Mesendoderm (in vitro differentiated cells): ENCODE data around the gene BAIAP2.

ENCODE experiments used
- DNase-seq: peaks from one replicate; pipeline ENCODE4 v3.0.0; 2013
- H2AK5ac ChIP-seq: 2 replicates; pipeline ENCODE4 v1.6.1; 2013; ENCODE audit warnings: low read length, inconsistent platforms
- H2BK120ac ChIP-seq: 2 replicates; pipeline ENCODE4 v1.6.1; 2013; ENCODE audit warnings: low read depth, mild to moderate bottlenecking, low read length, moderate library complexity, mixed read lengths
- H2BK15ac ChIP-seq: replicated peaks from 2 replicates; pipeline ENCODE4 v1.6.1; 2013; ENCODE audit warnings: low read depth, mild to moderate bottlenecking, moderate library complexity
- H2BK5ac ChIP-seq: 2 replicates; pipeline ENCODE4 v1.6.1; 2013; ENCODE audit warnings: low read length, inconsistent platforms
- H3K18ac ChIP-seq: 2 replicates; pipeline ENCODE4 v1.6.1; 2013; ENCODE audit warnings: mild to moderate bottlenecking, low read length, mixed read lengths
- H3K23ac ChIP-seq: one replicate; pipeline ENCODE4 v1.6.1; 2013; ENCODE audit warnings: low read length
- H3K27ac ChIP-seq: 2 replicates; pipeline ENCODE4 v1.5.1; 2013; ENCODE audit warnings: low read depth, mild to moderate bottlenecking, inconsistent platforms, low read length, moderate library complexity
- H3K27me3 ChIP-seq: 2 replicates; pipeline ENCODE4 v1.6.1; 2013; ENCODE audit warnings: low read length, control low read depth, mild to moderate bottlenecking, inconsistent platforms; ENCODE audit not compliant: insufficient read depth, poor library complexity
- H3K36me3 ChIP-seq: 2 replicates; pipeline ENCODE4 v1.6.1; 2013; ENCODE audit warnings: low read length, inconsistent platforms; ENCODE audit not compliant: control insufficient read depth, insufficient read depth
- H3K4ac ChIP-seq: one replicate; pipeline ENCODE4 v1.6.1; 2013; ENCODE audit warnings: low read depth, mild to moderate bottlenecking, low read length, moderate library complexity
- H3K4me1 ChIP-seq: 2 replicates; pipeline ENCODE4 v1.6.1; 2013; ENCODE audit warnings: low read depth, low read length, inconsistent platforms; ENCODE audit not compliant: control insufficient read depth
- H3K4me2 ChIP-seq: 2 replicates; pipeline ENCODE4 v1.6.1; 2013; ENCODE audit warnings: low read length
- H3K4me3 ChIP-seq: 2 replicates; pipeline ENCODE4 v1.5.1; 2013; ENCODE audit warnings: mild to moderate bottlenecking, low read length
- H3K56ac ChIP-seq: one replicate; pipeline ENCODE4 v1.6.1; 2013; ENCODE audit warnings: low read length
- H3K79me1 ChIP-seq: 2 replicates; pipeline ENCODE4 v1.6.1; 2013; ENCODE audit warnings: low read length, inconsistent platforms
- H3K79me2 ChIP-seq: 2 replicates; pipeline ENCODE4 v1.6.1; 2013; ENCODE audit warnings: mild to moderate bottlenecking, low read length; ENCODE audit not compliant: control insufficient read depth, insufficient read depth
- H3K9ac ChIP-seq: 2 replicates; pipeline ENCODE4 v1.6.1; 2013; ENCODE audit warnings: low read length, inconsistent platforms
- H4K5ac ChIP-seq: one replicate; pipeline ENCODE4 v1.6.1; 2013; ENCODE audit warnings: low read length
- H4K8ac ChIP-seq: one replicate; pipeline ENCODE4 v1.6.1; 2013; ENCODE audit warnings: low read depth, mild to moderate bottlenecking, control low read depth, low read length, moderate library complexity
- WGBS: extraction: QIAGEN DNeasy Blood & Tissue Kit; methylation state at CpG from one replicate; pipeline ENCODE4 v1.1.7; 2013; ENCODE audit warnings: low lambda C conversion rate, missing lambda C conversion rate; ENCODE audit not compliant: insufficient coverage; ENCODE audit errors: extremely low coverage; 5-methylcytosine and 5-hydroxymethylcytosine counted together

The BAIAP2 gene

GRCh38 chr17:81025065-81025740, 9.7 kb upstream of the BAIAP2 start:
- Histone ChIP-seq H3K4me3 (no peak overlapping the region), H3K79me2 (no peaks in the 10 kb centered on the region)

GRCh38 chr17:81025741-81026129, 9.2 kb upstream of the BAIAP2 start:
- no peak overlapping the region for H3K27ac ChIP-seq
- H2AK5ac ChIP-seq = no peak overlapping the region
- H3K23ac ChIP-seq = no peak overlapping the region
- H2BK120ac ChIP-seq = no peak overlapping the region
- H3K27me3 ChIP-seq = no peaks in the 10 kb centered on the region
- H4K5ac ChIP-seq = no peak overlapping the region
- WGBS = no CpG with 5 or more reads among the region's 22 CpGs
- H2BK15ac ChIP-seq = no peak overlapping the region
- H3K36me3 ChIP-seq = no peaks in the 10 kb centered on the region
- H2BK5ac ChIP-seq = no peak overlapping the region
- H3K4me1 ChIP-seq = no peaks in the 10 kb centered on the region
- H3K79me1 ChIP-seq = no peaks in the 10 kb centered on the region
- H3K4me2 ChIP-seq = no peak overlapping the region
- H4K8ac ChIP-seq = no peak overlapping the region
- no peak overlapping the region for H3K18ac ChIP-seq
- H3K4me3 ChIP-seq = no peak overlapping the region
- H3K56ac ChIP-seq = no peak overlapping the region
- no peak overlapping the region for H3K9ac ChIP-seq
- H3K4ac ChIP-seq = no peak overlapping the region
- DNase-seq = no peak
- H3K79me2 ChIP-seq = no peaks in the 10 kb centered on the region

More at GRCh38 chr17:81025065-81025740, 9.7 kb upstream of the BAIAP2 start:
- H3K56ac ChIP-seq = no peak overlapping the region
- no peak overlapping the region for H4K8ac ChIP-seq
- H2BK5ac ChIP-seq = no peak overlapping the region
- DNase-seq = no peak
- no CpG with 5 or more reads among the region's 16 CpGs for WGBS
- H3K4ac ChIP-seq = no peak overlapping the region
- no peak overlapping the region for H3K27ac ChIP-seq
- H3K36me3 ChIP-seq = no peaks in the 10 kb centered on the region
- H3K79me1 ChIP-seq = no peaks in the 10 kb centered on the region
- no peak overlapping the region for H3K23ac ChIP-seq
- H2BK15ac ChIP-seq = no peak overlapping the region
- H3K27me3 ChIP-seq = no peaks in the 10 kb centered on the region
- no peak overlapping the region for H3K9ac ChIP-seq
- no peak overlapping the region for H2AK5ac ChIP-seq
- no peak overlapping the region for H4K5ac ChIP-seq
- H3K18ac ChIP-seq = no peak overlapping the region
- no peaks in the 10 kb centered on the region for H3K4me1 ChIP-seq
- no peak overlapping the region for H2BK120ac ChIP-seq
- H3K4me2 ChIP-seq = no peak overlapping the region

GRCh38 chr17:81026266-81027036, 8.5 kb upstream of the BAIAP2 start:
- Histone ChIP-seq H2BK120ac (no peak overlapping the region), H2BK5ac (no peak overlapping the region), H3K23ac (no peak overlapping the region), H3K27ac (no peak overlapping the region), H3K79me2 (no peaks in the 10 kb centered on the region), H3K18ac (no peak overlapping the region), H3K4ac (no peak overlapping the region), H4K5ac (no peak overlapping the region), H3K36me3 (no peaks in the 10 kb centered on the region), H2BK15ac (no peak overlapping the region), H2AK5ac (no peak overlapping the region), H3K79me1 (no peaks in the 10 kb centered on the region), H3K4me3 (no peak overlapping the region), H3K4me2 (no peak overlapping the region), H3K56ac (no peak overlapping the region), H3K9ac (no peak overlapping the region), H3K4me1 (no peaks in the 10 kb centered on the region), H4K8ac (no peak overlapping the region), H3K27me3 (no peaks in the 10 kb centered on the region)
- DNase-seq = no peak
- WGBS = no CpG with 5 or more reads among the region's 31 CpGs

GRCh38 chr17:81027038-81027437, 7.9 kb upstream of the BAIAP2 start:
- H3K4me2 ChIP-seq = no peak overlapping the region
- H3K36me3 ChIP-seq = no peaks in the 10 kb centered on the region
- no peaks in the 10 kb centered on the region for H3K79me2 ChIP-seq
- no peak overlapping the region for H3K23ac ChIP-seq
- H3K4ac ChIP-seq = no peak overlapping the region
- H2BK120ac ChIP-seq = no peak overlapping the region
- no peak overlapping the region for H2AK5ac ChIP-seq
- H2BK5ac ChIP-seq = no peak overlapping the region
- no peak for DNase-seq
- no peak overlapping the region for H2BK15ac ChIP-seq
- no CpG with 5 or more reads among the region's 15 CpGs for whole genome bisulfite sequencing
- no peak overlapping the region for H3K18ac ChIP-seq
- no peak overlapping the region for H4K5ac ChIP-seq
- H3K4me3 ChIP-seq = no peak overlapping the region
- H3K56ac ChIP-seq = no peak overlapping the region
- H3K27me3 ChIP-seq = no peaks in the 10 kb centered on the region
- H3K27ac ChIP-seq = no peak overlapping the region
- H3K79me1 ChIP-seq = no peaks in the 10 kb centered on the region
- H3K9ac ChIP-seq = no peak overlapping the region
- no peak overlapping the region for H4K8ac ChIP-seq
- no peaks in the 10 kb centered on the region for H3K4me1 ChIP-seq

- no CpG with 5 or more reads among the region's 37 CpGs for WGBS
Observed at GRCh38 chr17:81027591-81028505, 7.1 kb upstream of the BAIAP2 start.

More at GRCh38 chr17:81027591-81028505, 7.1 kb upstream of the BAIAP2 start:
- Histone ChIP-seq H3K27me3 (no peaks in the 10 kb centered on the region), H3K79me2 (no peaks in the 10 kb centered on the region), H4K5ac (no peak overlapping the region), H3K4ac (no peak overlapping the region), H3K4me2 (no peak overlapping the region), H3K27ac (no peak overlapping the region), H3K4me1 (no peaks in the 10 kb centered on the region), H2BK5ac (no peak overlapping the region), H2BK15ac (no peak overlapping the region), H4K8ac (no peak overlapping the region), H3K18ac (no peak overlapping the region), H2BK120ac (no peak overlapping the region), H3K4me3 (no peak overlapping the region), H3K56ac (no peak overlapping the region), H2AK5ac (no peak overlapping the region), H3K36me3 (no peaks in the 10 kb centered on the region), H3K9ac (no peak overlapping the region), H3K23ac (no peak overlapping the region), H3K79me1 (no peaks in the 10 kb centered on the region)
- DNase-seq = no peak
